ENCODE data around the gene GHSR. TPM values are rescaled to one million over a fixed set of nuclear protein-coding genes. Genes with fewer than 3 reads are reported as not detected.
A peak's percentile ranks its signal among the peaks of the same experiment; 100 is the strongest.

Gene GHSR
- total RNA-seq, 6 donors from 2014 or later = not detected

DNA sequence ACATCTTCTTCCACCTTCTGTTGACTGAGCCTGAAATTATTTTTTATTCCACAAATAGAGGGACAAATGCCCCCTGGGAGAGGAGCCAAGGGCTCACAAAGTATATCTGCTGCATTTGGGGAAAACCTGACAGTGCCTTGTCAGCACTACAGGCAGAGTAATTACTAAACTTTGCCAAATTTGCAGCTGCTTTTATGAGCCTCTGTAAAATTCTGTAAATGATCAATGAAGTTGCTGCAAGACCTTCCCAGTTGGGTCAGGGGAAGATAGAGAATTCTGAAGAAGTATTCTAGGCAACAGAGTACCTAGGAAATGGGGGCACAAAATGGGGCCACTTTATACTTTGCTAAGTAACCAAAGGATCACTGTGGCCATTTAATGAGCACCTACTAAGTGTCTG is 10.5 kb downstream of the GHSR start:
- ATAC-seq (ENCODE audit: low FRiP score in 2 of 2) = no peak
- H3K9me3 ChIP-seq = peaks cover 0 to 9% (median 4%) of the 10 kb centered on the region in 4 donors
- H3K27ac ChIP-seq = no peak overlapping the region
- no peak for DNase-seq
- TF ChIP-seq, protein P1, sequence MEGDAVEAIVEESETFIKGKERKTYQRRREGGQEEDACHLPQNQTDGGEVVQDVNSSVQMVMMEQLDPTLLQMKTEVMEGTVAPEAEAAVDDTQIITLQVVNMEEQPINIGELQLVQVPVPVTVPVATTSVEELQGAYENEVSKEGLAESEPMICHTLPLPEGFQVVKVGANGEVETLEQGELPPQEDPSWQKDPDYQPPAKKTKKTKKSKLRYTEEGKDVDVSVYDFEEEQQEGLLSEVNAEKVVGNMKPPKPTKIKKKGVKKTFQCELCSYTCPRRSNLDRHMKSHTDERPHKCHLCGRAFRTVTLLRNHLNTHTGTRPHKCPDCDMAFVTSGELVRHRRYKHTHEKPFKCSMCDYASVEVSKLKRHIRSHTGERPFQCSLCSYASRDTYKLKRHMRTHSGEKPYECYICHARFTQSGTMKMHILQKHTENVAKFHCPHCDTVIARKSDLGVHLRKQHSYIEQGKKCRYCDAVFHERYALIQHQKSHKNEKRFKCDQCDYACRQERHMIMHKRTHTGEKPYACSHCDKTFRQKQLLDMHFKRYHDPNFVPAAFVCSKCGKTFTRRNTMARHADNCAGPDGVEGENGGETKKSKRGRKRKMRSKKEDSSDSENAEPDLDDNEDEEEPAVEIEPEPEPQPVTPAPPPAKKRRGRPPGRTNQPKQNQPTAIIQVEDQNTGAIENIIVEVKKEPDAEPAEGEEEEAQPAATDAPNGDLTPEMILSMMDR (IDR thresholded peaks at IDR 0.05) = no peak
- H3K36me3 ChIP-seq = no peaks in the 10 kb centered on the region
- H3K4me3 ChIP-seq = no peak overlapping the region
- no peaks in the 10 kb centered on the region for H3K27me3 ChIP-seq
- H3K4me1 ChIP-seq = no peaks in the 10 kb centered on the region

DNA sequence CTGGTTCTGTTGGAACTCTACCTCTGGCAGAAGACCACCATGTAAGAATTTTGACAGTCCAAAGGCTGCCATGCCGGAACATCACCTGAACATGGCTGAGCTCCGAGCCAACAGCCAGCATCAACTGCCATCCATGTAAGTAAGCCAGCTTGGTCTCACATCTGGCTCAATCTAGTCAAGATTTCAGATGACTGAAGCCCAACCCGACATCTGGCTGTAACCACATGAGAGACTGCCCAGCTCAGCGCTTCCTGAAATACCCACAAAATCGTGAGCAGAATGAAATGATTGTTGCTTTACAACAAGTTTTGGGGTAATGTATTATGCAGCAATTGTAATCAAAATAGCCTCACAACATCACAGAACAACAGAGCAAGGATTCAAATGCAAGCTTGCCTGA is 32.9 kb downstream of the GHSR start:
- ATAC-seq (ENCODE audit: low FRiP score in 2 of 2) = no peak
- WGBS, 2 donors = 78 to 79% methylated on average over 4 to 5 of the region's 5 CpGs

DNA sequence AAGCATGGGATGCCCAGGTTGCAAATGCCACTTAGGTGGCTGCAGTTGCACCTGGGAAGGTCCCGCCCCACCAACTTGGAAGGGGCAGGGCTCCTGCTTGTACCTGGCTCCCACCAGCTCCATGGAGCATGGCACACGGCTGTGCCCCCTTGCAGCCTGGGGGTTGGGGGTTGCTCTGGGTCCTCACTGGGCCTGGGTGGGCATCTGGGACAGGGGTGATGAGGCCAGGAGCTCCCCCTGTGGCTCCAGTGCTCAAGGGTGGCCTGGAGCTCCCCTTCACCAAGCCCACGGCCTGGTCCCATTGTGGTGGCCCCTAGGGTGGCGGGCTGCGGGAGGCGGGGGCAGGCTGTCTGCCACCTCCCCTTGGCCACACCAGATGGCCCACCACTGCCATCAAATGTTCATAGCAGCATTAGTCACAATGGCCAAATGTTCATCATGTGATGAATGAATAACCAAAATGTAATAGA is 36.7 kb downstream of the GHSR start:
- DNase-seq (peak in 1 of 2 donors; percentile 40), ATAC-seq (ENCODE audit: low FRiP score in 2 of 2) (peak; percentile 24 to 49)
- no peaks in the 10 kb centered on the region for H3K9me3 ChIP-seq
- H3K36me3 ChIP-seq = no peaks in the 10 kb centered on the region
- no peak overlapping the region for H3K27ac ChIP-seq
- H3K4me3 ChIP-seq = no peak overlapping the region
- H3K27me3 ChIP-seq = no peaks in the 10 kb centered on the region
- no peak for TF ChIP-seq POLR2AphosphoS5 (IDR thresholded peaks at IDR 0.05)
- no peak for TF ChIP-seq EP300 (IDR thresholded peaks at IDR 0.05)
- TF ChIP-seq POLR2A (IDR thresholded peaks at IDR 0.05) = no peak
- TF ChIP-seq, protein P1 (IDR thresholded peaks at IDR 0.05) = no peak
- WGBS, 2 donors = 91 to 94% methylated on average over 4 to 6 of the region's 6 CpGs
- H3K4me1 ChIP-seq = no peaks in the 10 kb centered on the region

More for the DNA sequence above, 32.9 kb downstream of the GHSR start:
- H3K27me3 ChIP-seq = no peaks in the 10 kb centered on the region
- no peaks in the 10 kb centered on the region for H3K36me3 ChIP-seq
- no peaks in the 10 kb centered on the region for H3K4me1 ChIP-seq
- TF ChIP-seq, protein P1 (IDR thresholded peaks at IDR 0.05) = no peak
- no peak for TF ChIP-seq EP300 (IDR thresholded peaks at IDR 0.05)
- TF ChIP-seq POLR2A (IDR thresholded peaks at IDR 0.05) = no peak
- no peak for TF ChIP-seq POLR2AphosphoS5 (IDR thresholded peaks at IDR 0.05)
- DNase-seq = no peak
- H3K4me3 ChIP-seq = no peak overlapping the region
- no peaks in the 10 kb centered on the region for H3K9me3 ChIP-seq
- H3K27ac ChIP-seq = no peak overlapping the region

DNA sequence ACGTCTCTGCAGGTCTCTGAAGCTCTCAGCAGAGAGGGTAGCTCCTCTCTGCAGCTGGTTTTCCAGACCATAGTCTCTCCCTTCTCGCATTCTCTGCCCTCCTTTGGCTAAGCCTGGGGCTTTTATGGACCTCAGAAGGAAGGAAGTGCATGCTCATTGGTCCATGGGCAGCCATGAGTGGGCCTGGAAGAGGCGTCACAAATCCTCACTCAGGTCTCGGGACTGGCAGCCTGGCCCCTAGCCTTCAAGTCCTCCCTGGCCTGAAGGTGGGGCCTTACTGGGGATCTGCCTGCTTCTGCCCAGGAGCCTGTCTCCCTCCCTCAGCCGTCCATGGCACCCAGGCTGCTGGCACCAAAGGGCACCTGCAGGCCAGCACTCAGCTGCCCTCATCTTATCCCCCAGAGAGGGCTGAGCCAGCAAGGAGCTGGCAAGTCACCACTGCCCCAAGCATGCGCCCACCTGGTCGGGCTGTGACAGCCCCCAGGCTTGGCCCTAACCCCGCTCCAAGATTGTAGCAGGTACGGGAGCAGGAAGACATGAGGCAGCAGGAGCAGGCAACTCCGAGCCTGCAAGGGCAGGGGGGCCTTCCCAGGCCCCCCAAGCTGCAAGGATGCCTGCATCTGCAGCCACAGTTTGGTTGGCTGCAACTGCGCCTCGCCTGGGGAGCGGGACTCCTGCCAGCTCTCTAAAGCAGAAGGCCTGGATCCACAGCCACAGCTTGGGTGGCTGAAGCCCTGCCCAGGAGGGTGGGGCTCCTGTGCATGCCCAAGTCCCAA is 37.4 kb downstream of the GHSR start:
- no peak for TF ChIP-seq POLR2AphosphoS5 (IDR thresholded peaks at IDR 0.05)
- TF ChIP-seq, protein P1 (IDR thresholded peaks at IDR 0.05) = no peak
- 72 to 87% methylated on average over 4 to 12 of the region's 13 CpGs for WGBS, 2 donors
- H3K27me3 ChIP-seq = no peaks in the 10 kb centered on the region
- H3K9me3 ChIP-seq = no peaks in the 10 kb centered on the region
- ATAC-seq (ENCODE audit: low FRiP score in 2 of 2) (peak; percentile 25 to 43), DNase-seq (peak in 1 of 2 donors; percentile 64)
- H3K36me3 ChIP-seq = no peaks in the 10 kb centered on the region
- no peak overlapping the region for H3K4me3 ChIP-seq
- no peak overlapping the region for H3K27ac ChIP-seq
- no peaks in the 10 kb centered on the region for H3K4me1 ChIP-seq

DNA sequence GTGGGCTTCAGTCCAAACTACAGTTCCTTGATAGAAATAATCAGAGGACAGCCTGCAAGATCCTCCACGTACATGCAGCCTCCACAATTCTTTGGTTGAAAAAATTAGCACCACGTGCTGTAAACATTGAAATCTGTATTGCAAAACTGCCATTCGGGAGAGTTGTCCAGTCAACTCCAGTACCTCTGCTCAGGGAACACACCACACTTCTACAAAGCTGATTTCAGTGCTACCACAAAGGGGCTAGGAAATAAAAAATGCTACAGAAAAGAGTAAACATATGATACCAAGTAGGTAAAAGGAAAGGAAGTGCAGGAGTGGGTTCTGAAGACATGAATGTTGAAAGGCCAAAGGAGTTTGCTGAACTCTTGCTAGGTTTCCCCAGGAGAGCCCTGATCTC is 40.4 kb downstream of the GHSR start:
- DNase-seq (no peak), ATAC-seq (ENCODE audit: low FRiP score in 2 of 2) (no peak)
- no peaks in the 10 kb centered on the region for H3K9me3 ChIP-seq
- H3K4me1 ChIP-seq = no peaks in the 10 kb centered on the region
- no peak overlapping the region for H3K27ac ChIP-seq
- TF ChIP-seq EP300 (IDR thresholded peaks at IDR 0.05) = no peak
- TF ChIP-seq, protein P1 (IDR thresholded peaks at IDR 0.05) = no peak
- no peak for TF ChIP-seq POLR2A (IDR thresholded peaks at IDR 0.05)
- no peak for TF ChIP-seq POLR2AphosphoS5 (IDR thresholded peaks at IDR 0.05)
- H3K36me3 ChIP-seq = no peaks in the 10 kb centered on the region
- WGBS, 2 donors = 74 to 78% methylated on average over 3 of the region's 3 CpGs
- no peak overlapping the region for H3K4me3 ChIP-seq
- H3K27me3 ChIP-seq = no peaks in the 10 kb centered on the region

Data from upper lobe of left lung (tissue), 6 donors.